ENCODE measurements around the gene GDPD5. TPM values are rescaled to one million over a fixed set of nuclear protein-coding genes. Genes with fewer than 3 reads are reported as not detected.

GDPD5 gene
- total RNA-seq, 1 experiment from 2014 or later: 7.8 TPM

DNA sequence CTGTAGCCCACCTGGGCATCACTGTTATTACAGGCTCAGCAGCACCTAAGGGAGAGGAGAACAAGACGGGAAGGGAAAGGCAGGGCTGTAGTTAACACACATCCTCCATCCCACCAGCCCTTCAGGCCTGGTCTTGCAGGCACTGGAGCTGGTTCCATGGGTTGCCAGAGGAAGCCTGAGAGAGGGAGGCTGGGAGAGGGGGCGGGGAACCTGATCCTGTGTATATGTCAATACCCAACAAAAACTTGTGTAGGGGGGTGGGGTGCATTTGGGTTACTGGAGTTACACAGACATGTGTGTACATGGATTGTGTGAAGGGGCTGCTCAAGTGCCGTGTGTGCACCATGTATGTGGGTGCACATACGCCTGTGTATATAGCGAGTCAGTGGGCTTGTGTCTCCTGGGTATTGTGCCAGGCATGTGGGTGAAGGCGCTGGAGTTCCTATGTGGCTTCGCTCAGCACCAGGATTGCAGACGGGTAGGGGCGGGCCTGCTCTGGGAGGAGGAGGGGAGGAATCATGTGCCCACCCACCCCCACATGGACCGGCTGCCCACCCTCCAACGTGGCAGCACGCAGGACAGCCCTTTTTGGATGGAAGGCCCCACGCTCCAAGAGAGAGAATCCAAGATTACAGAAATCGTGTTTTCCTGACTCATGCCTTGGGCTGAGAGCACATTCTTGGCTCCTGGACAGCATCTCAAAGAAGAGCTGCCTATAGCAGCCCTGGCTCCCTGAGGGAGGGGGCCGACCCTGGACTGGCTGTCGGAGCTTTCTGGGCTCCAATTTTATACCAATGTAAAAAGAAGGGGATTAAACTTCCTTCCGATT lies 32.1 kb upstream of the GDPD5 start:
- Histone ChIP-seq H3T11ph (ENCODE audit: low read length) (no peak overlapping the region), H3K4me2 (ENCODE audit: insufficient read depth, insufficient read length, low read length) (no peak overlapping the region), H2BK20ac (ENCODE audit: low read depth, low read length, poor library complexity, severe bottlenecking) (no peak overlapping the region), H4K91ac (ENCODE audit: insufficient read length, low read depth, low read length) (no peak overlapping the region), H4K20me1 (ENCODE audit: control insufficient read depth, insufficient read depth, insufficient read length) (no peaks in the 10 kb centered on the region), H3K18ac (ENCODE audit: insufficient read length, low read depth, low read length) (no peak overlapping the region), H3K9ac (ENCODE audit: extremely low read depth, insufficient read length, low read length) (no peak overlapping the region), H2BK120ac (ENCODE audit: low read depth, low read length, poor library complexity, severe bottlenecking) (no peak overlapping the region), H3K14ac (ENCODE audit: insufficient read depth, low read length) (no peak overlapping the region), H3K79me2 (ENCODE audit: insufficient read depth, low read length) (peaks cover 2% of the 10 kb centered on the region; the same call in 1 of the 2 replicates), H3K4ac (ENCODE audit: low read depth, low read length) (no peak overlapping the region), H3K79me1 (ENCODE audit: insufficient read depth, low read depth, low read length, poor library complexity, severe bottlenecking) (no peaks in the 10 kb centered on the region), H3K23ac (ENCODE audit: insufficient read length, low read depth, low read length) (no peak overlapping the region), H3K27me3 (ENCODE audit: insufficient read depth, low read length) (no peaks in the 10 kb centered on the region), H2BK12ac (ENCODE audit: insufficient read length, low read depth, low read length) (no peak overlapping the region), H4K5ac (ENCODE audit: insufficient read length, low read depth, low read length) (no peak overlapping the region), H3K9me3 (ENCODE audit: control insufficient read depth, low read depth, low read length) (no peaks in the 10 kb centered on the region), H3K4me1 (ENCODE audit: insufficient read depth, low read length) (peaks cover 5% of the 10 kb centered on the region; the same call in 1 of the 2 replicates), H3K23me2 (ENCODE audit: insufficient read length, low read depth, low read length, poor library complexity, severe bottlenecking) (peaks cover 9% of the 10 kb centered on the region), H2BK15ac (ENCODE audit: low read depth, low read length) (no peak overlapping the region), H4K8ac (replicated peaks; ENCODE audit: insufficient read length, low read depth, low read length) (no peak overlapping the region), H3K27ac (ENCODE audit: insufficient read length, low read depth, low read length) (no peak overlapping the region), H3K56ac (ENCODE audit: insufficient read length, low read depth, low read length) (no peak overlapping the region), H2BK5ac (ENCODE audit: insufficient read length, low read length) (no peak overlapping the region), H2AFZ (ENCODE audit: low read length) (no peak overlapping the region), H2AK5ac (ENCODE audit: insufficient read length, low read length) (no peak overlapping the region)
- H3K27ac Mint-ChIP-seq: peak overlapping the region in 1 of 3 experiments; percentile 75; a peak in 3 of 7 replicates
- peaks cover 1% of the 10 kb centered on the region for H3K27me3 Mint-ChIP-seq (ENCODE audit: low read depth)
- no peak overlapping the region for H3K4me3 Mint-ChIP-seq
- peaks cover 25 to 69% of the 10 kb centered on the region in 2 experiments for H3K4me1 Mint-ChIP-seq
- no peak for TF ChIP-seq CTCF (conservative IDR thresholded peaks at IDR 0.05)
- DNase-seq: peak; percentile 42
- H3K9me3 Mint-ChIP-seq: no peaks in the 10 kb centered on the region; a peak in 1 of 5 replicates
- H3K36me3 Mint-ChIP-seq (ENCODE audit: insufficient read depth in 1 of 3, low read depth in 3 of 3): no peaks in the 10 kb centered on the region; a peak in 2 of 7 replicates
- WGBS (ENCODE audit: extremely low coverage, insufficient read length, low lambda C conversion rate): no CpG with 5 or more reads among the region's 17 CpGs
